Activated CD4-positive, alpha-beta T cell treated with anti-CD3 and anti-CD28 coated beads for 48 hours (primary cell): Measurements from ENCODE around the gene SDK1.
"Not testable (repeated sequence)": the region's sequence is repeated elsewhere in the genome, so short reads cannot be mapped to it uniquely, and the experiment has no call there.

Experiments
- DNase-seq: peaks from one replicate; pipeline ENCODE4 v3.0.0-alpha.2; 2020

Gene SDK1

DNA sequence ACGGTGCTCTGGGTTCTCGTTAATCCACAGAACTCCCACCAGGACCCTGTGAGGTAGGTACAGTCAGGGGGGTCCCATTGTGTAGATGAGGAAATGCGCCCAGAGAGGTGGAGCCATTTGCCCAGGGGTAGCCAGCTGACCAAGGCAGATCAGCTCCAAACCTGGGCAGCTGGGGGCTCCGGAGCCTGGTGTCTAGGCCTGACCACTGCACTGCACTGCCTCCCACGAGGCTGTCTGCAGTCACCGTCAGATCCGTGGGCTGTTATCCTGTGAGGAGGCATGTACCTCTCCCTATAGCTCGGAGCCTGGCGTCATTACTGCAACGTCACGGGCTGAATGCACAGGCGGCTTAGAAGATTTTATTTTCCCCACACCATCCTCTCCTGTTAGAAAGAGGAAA lies 969.2 kb downstream of the SDK1 start:
- no peak for DNase-seq

DNA sequence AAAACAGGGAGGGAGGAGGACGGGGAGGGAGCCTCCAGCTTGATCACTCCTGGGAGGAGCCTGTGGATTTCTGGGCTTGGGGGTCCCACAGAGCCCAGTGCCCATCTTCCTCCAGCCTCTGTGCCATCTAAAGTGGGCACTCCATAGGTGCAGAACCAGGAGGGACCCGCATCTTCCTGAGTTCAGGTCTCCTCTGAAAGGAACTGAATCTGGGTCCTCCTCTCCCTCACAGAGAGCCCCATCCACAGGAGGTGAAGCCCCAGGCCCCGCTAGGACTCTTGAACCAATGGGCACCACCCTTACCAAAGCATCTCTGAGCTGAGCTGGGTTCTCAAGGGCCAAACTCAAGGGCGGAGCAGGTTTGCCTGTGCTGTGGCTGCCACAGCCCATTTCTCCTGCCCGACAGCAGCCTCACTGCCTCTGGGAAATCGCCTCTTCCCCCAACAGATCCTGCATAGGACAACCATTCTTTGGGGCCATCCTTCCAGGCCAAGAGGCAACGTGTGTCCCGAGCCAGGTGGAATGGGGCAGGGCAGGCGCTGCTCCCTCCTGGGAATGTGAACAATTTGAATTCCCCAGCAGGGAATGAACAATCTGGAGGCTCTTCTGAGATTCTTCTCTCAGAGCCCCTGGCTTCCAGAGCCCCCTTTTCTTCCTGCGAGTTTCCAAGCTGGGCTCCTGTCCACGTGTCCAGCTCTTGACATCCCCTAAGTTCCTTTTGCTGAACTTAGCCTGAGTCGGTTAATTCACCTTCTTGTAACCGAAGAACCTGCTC lies 970.1 kb downstream of the SDK1 start:
- no peak for DNase-seq

DNA sequence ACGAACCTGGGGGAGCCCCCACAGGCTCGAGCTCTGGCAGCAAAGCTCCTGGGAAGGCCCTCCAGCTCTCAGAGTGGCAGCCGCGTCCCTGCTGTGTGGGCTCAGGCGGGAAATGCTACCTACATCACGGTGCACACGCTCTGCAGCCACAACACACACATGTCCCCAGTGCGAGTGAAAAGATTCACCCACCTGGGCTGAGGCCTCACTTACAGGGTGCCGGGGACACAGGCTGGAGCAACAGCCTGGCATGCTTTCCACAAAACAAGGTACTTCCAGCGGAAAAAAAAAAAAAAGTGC lies 970.6 kb downstream of the SDK1 start:
- DNase-seq: no peak

DNA sequence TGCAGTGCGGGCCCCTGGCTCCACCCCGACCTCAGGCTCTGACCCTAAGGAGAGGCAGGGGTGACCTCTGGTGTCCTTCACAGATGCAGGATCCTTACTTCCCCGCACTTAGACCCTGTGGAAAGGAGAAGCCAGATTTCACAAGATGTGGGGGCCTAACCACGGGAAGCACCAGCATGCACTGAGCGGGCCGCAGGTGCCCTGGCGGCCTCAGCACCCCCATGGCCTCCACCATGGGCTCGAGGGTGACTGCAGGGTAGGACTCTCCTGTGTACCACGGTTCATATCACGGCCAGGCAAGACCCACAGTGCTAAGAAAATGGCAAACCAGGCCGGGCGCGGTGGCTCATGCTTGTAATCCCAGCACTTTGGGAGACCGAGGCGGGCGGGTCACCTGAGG lies 971.1 kb downstream of the SDK1 start:
- DNase-seq: no peak

DNA sequence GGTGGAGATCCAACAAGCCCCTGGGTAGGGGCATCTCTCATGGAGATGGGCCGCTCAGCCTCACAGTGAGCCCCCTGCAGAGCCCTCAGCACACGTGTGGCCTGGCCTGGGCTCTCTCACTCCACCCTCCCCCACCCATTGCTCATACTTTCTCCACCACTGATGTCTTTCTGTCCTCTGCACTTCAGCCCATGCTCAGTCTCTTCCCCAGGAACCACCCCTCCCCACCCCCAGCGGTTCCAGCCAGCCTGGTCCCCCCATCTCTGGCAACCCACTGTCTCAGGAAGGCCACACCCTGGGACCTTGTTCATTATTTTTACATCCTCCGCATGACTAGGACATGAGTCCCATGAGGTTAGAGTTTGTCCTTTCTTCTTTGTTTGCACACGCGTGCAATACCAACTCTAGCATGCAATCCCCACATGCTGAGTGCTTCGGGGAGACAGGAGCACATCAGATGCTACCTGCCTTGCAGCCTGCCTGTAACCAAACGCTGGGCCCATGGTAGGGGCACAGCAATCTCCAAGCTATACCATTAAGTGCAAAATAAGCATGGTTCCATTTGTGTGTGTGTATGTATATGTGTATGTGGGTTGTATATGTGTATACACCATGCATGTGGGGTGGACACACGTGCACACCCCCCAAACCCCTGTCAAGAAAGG lies 972.6 kb downstream of the SDK1 start:
- DNase-seq: no peak

DNA sequence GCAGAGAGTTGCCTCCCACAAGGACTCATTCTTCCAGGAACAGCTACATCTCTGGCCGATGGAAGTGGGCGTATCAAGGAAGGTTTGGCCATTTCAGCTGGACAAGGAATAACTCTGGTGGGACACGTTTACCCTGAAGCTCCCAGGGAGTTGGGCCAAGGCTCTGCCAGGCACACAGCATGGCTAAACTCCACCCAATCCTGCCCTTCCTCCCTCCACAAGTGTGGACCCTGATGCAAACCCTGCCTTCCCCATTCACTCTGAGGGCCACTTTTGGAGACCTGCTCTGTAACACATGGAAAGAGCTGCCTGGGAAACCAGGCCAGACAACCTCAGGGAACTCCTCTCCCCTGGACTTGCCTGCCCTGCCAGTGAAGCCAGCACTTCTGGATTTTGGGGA lies 973.2 kb downstream of the SDK1 start:
- DNase-seq: no peak

DNA sequence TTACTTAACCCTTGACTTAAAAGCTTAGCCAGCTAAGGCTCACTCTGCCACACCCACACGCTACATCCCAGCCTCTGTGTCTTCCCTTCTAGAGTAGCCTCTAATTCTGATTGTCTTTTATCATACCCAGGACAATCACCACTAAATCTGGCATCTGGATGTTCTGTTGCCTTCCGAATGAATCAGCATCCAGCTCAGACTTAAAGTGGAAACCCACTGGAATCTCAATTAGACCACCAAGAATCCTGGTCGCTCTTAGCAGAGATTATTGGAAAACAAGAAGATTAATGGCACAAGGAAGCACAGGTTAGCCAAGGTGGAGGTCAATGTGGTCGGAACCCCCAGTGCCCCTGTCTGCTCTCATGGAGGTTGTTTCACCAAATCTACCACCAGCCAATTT lies 976.9 kb downstream of the SDK1 start:
- DNase-seq: no peak

DNA sequence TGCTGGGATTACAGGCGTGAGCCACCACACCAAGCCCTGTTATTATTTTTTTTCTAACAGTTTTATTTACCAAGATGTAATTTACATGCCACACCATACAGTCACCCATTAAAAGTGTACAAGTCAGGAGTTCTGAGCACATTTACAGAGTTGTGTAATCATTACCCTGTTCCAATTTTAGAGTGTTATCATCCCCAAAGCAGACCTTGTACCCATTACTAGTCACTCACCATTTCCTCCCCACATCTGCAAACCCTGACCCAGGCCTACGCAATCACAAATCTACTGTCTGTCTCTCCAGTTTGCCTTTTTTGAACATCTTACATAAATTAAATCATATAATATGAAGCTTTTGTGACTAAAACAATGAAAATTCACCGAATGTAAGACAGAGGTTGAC lies 978.2 kb downstream of the SDK1 start:
- DNase-seq: no peak

DNA sequence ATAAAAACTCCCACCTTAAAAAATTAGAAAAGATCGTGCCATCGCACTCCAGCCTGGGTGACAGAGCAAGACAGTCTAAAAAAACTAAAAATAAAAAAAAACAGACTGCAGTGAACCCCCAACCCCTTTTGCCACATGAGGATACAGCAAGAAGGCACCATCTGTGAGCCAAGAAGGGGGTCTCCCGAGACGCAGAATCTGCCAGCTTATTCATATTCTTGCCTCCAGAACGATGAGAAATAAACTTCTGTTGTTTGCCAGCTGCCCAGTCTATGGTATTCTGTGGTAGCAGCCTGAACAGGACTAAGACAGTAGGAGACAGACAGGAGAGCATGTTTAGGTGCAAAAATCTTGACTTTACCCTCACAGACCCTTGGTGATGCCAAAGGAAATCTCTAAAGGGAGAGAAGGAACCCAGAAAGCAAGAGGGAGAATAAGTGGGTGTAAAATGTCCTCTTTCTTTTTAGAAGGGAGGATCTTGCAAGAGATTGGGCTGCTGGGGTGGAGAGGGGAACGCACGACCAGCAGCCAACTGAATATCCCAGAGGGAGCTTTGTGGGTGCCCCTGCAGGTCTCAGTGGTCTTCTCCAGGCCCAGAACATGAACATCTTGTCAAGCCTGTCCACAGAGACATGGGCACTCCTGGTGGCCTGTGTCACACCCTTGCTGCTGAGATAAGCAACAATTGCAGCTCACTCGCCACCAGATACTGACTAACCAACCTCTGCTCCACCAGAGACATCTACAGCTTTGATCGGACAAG lies 980.4 kb downstream of the SDK1 start:
- no peak for DNase-seq

DNA sequence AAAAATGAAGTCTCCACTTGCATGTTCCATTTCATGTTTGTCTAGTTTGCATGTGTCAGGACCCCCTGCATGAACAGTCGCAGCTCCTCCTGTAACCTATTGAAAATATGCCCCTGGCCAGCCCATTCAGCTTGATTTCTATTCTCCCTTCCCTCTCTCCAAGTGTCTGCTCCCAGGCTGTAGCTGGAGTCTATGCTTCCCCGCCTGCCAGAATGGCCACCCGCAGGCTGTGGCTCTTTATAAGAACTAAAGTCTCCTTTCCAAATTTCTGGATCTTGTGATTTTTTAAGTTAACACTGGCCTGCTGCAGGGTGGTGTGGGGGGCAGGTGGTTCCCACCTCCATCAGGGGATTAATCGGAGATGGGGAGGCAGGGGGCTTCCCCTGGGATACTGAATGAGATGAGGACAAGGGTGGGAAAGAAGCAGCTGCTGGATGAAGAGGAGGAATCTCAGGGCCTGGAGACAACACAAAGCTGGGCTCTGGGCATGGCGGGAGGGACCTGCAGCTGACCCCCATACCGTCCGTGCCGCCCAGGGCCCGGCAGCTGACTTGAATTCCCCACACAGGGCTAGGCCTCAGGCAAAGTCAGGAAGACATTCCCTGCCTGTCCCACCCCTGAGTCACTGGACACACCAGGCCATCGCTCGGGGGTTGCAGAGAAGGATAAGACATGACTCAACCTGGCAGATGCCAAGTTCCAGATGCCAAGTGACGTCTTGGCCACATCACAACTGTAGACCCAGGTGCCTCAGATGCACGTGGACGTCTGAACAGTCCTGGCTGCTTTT lies 981.6 kb downstream of the SDK1 start:
- no peak for DNase-seq

DNA sequence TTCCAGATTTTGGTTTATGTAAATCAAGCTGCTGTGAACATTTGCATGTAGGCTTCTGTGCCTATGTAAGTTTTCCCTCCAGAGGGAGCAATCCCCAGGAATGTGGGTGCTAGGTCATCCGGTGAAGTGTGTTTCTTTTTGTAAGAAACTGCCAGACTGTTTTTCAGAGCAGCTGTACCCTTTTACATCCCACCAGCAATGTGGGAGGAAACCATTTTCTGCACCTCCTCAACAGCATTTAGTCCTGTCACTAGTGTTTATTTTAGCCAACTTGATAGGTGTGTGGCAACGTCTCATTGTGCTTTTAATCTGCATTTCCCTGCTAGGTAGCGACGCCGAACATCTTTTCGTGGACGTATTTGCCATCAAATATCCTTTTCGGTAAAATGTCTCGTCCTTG lies 985.3 kb downstream of the SDK1 start:
- DNase-seq: no peak

DNA sequence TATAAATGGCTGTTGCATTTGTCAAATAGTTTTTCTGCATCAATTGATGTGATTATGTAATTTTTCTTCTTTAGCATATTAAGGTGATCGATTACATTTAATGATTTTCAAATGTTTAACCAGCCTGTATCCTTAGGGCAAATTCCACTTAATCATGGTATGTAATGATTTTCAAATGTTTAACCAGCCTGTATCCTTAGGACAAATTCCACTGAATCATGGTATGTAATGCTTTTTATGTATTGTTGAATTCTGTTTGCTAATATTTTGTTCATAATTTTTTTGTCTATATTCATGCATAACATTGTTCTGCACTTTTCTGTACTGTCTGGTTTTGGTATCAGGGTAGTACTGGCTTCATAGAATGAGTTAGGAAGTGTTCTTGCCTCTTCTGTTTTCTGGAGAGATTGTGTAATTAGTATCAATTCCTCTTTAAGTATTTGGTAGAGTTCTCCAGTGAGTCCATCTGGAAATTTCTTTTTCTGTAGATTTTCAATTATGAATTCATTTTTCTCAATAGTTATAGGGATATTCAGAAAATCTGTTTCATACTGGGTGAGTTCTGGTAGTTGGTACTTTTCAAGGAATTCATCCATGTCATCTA lies 987.8 kb downstream of the SDK1 start:
- DNase-seq: no peak

DNA sequence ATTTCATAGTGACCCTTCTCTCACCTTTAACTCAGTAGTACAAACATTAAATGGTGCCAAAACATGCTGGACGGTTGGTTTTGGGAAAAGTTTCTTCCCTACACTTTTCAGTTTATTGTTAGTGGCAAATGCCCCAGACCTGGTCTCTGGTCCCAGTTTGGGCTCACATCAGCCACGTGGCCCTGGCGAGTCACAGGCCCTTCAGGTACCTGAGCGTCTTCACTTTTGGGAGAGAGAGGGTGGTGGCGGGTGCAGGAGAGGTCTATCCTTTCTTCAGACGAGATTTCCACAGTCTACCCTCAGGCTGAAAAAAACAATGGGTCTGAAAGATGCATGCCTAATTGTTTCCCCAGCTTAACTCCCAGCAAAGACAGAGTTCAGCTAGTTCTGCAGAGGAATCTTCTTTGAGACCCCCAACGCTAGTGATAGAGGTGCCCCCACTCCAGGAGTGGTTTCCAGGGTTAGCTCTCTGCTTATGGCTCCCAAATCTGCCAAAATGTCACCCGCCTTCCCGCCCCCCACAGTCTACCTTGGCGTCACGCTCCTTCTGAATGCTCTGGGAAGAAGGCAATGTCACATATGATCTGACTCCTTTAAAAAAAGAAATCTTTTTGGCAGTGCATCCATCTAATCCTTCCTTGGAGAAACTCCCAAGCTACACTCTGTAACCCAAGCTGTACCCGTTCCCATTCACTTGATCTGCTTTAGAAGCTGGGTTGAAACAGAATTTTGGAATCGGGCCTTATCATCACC lies 996.3 kb downstream of the SDK1 start:
- no peak for DNase-seq

DNA sequence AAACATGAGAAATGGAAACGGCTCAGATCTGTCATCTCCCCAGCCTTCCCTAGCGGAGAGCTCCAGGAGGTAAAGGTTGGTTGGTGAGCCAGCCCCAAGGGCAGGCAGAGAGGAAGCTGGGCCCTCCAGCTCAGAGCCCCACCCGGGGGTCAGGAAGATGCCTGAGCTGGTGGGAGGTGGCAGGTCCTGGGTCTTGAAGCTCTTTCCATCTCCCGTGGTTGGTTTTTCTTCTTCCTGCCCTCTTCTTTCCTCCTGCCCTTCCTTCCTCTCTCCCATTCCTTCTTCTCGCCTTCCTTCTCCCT lies 996.8 kb downstream of the SDK1 start:
- no peak for DNase-seq

DNA sequence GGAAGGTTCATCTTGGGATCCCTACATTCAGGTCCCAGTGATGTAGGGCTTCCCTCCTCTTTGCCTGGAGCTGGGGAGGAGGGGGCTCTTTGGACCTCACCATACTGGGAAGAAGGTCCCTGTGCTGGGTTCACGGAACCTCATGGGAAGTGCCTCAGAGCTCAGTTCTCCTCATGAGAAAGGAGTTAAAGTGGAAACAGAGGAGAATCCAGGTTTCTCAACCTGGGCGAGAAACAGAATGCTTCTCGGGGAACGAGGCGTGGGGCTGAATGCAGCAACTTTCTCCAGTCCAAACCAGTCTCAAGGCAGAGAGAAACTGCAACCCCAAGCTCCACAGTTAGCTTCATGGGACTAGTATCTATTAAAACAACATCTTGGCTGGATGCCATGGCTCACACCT lies 998.4 kb downstream of the SDK1 start:
- no peak for DNase-seq

DNA sequence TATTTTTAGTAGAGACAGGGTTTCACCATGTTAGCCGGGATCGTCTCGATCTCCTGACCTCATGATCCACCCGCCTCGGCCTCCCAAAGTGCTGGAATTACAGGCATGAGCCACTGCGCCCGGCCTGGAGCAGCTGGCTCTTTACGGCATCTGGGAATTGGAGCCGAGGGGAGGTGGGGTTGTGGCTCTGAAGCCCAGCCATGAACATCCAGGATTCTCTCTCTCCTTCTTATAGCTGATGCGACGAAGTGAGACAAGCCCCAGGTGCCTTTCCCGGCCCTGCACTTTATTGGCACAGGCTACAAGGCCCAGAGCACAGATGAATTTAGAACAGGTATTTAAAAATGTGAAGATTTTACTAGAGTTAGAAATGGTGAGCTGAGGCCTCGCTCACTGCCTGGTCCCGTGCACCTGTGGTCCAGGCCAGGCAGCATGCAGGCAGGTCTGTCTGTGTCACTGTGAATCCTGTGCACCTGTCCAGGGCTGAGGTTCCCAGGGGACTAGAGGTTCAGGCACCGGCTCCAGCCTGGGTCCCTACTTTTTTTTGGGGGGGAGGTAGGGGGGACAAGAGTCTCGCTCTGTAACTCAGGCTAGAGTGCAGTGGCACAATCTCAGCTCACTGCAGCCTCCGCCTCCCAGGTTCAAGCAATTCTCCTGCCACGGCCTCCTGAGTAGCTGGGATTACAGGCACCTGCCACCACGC lies 1001.3 kb downstream of the SDK1 start:
- no peak for DNase-seq

DNA sequence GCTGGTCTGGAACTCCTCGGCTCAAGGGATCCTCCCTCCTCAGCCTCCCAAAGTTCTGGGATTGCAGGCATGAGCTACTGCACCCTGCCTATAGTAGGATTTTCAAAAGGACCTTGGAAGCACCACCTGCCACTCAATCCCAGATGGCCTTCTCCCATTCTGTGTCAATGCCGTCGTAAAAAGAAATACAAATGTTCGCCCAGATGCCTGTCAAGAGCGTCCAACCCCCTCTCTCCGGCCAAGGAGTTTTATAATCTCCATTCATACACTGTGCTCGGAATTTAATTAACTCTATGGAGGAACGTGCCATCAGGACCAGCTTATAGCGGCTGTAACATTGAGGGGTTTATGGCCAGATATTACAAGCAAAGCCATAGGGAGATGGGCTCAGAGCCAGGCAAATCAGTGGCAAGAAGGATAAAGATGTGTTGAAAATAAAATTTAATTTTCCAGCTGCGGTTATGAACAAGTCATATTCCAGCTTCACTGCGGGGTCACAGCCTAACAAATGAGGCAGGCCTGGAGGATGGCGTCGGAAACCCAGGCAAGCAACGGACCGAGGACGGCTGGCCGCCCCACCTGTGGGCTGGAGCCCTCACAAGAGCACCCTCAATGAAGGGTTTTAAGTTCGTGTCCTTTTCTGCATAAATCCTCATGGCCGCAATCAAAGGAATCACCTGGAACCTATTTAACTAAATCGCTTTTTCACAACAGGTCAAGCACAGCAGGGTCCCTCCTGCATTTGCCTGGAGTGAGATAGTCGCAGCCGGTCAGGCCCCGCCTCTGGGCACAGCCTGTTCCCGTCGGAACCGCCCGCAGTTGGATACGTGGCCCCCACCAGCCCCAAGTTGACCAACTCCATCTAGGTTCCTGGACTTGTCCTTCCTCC lies 1006.5 kb downstream of the SDK1 start:
- DNase-seq: no peak

DNA sequence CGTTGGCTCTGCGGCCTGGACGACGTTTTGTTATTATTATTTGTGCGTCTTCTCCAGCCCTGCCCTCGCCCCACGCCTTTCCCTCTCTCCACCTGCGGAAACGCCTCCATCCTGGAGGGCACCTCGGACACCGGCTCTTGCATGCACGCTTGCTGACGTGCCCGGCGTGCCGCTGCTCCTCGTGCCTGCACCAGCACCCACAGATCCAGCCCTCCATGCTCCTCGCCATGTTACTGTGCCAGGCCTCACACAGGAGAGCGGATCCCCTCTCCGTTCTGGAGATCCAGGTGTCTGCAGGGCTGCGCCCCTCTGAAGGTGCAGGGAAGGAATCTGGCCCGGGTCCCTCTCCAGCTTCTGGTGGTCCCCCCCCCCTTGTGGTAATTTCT lies 1007.1 kb downstream of the SDK1 start:
- no peak for DNase-seq

DNA sequence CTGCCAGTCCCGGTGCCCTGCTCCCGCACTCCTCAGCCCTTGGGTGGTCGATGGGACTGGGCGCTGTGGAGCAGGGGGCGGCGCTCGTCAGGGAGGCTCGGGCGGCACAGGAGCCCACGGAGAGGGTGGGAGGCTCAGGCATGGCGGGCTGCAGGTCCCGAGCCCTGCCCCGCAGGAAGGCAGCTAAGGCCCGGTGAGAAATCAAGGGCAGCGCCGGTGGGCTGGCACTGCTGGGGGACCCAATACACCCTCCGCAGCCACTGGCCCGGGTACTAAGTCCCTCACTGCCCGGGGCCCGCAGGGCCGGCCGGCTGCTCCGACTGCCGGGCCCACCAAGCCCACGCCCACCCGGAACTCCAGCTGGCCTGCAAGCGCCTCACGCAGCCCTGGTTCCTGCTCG lies 1012.9 kb downstream of the SDK1 start:
- not testable (repeated sequence) for DNase-seq

DNA sequence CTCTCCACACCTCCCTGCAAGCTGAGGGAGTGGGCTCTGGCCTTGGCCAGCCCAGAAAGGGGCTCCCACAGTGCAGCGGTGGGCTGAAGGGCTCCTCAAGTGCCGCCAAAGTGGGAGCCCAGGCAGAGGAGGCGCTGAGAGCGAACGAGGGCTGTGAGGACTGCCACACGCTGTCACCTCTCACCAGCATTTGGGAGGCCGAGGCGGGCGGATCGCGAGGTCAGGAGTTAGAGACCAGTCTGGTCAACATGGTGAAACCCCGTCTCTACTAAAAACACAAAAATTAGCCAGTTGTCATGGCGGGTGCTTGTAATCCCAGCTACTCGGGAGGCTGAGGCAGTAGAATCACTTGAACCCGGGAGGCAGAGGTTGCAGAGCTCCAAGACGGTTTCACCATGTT lies 1013.3 kb downstream of the SDK1 start:
- not testable (repeated sequence) for DNase-seq
